GM21717 (cell line): ENCODE data around the gene ZSWIM8.

Experiments
- ATAC-seq: cut with Tn5 transposase; IDR thresholded peaks from one replicate; pipeline ENCODE4 v1.9.1; 2021; ENCODE audit warnings: mild to moderate bottlenecking, moderate library complexity; ENCODE audit not compliant: unreplicated experiment

Gene ZSWIM8

GRCh38 chr10:73840403-73841060, 55.1 kb downstream of the ZSWIM8 start:
- ATAC-seq = no peak

GRCh38 chr10:73841061-73841421, 55.6 kb downstream of the ZSWIM8 start:
- ATAC-seq = no peak

- no peak for ATAC-seq
These were observed 56.3 kb downstream of the ZSWIM8 start for GRCh38 chr10:73841526-73842285.

- ATAC-seq = no peak
These were observed 56.9 kb downstream of the ZSWIM8 start for GRCh38 chr10:73842349-73842748.

- no peak for ATAC-seq
These were observed 57.9 kb downstream of the ZSWIM8 start for GRCh38 chr10:73843261-73843660.

- no peak for ATAC-seq
These were observed 61.6 kb downstream of the ZSWIM8 start for GRCh38 chr10:73847031-73847430.

GRCh38 chr10:73848821-73849489, 63.5 kb downstream of the ZSWIM8 start:
- peak; percentile 83 for ATAC-seq

GRCh38 chr10:73850211-73850610, 64.8 kb downstream of the ZSWIM8 start:
- ATAC-seq = no peak

- ATAC-seq = no peak
These were observed 65.6 kb downstream of the ZSWIM8 start for GRCh38 chr10:73850863-73851461.
